Hepatic stellate cell (primary cell): Measurements from ENCODE around the gene PCOLCE2.

Experiments
- DNase-seq: peaks from one replicate; pipeline ENCODE4 v3.0.0; 2011; ENCODE audit warnings: low spot score

The PCOLCE2 gene

GRCh38 chr3:142808103-142808917 lies 80.6 kb downstream of the PCOLCE2 start:
- DNase-seq = no peak

DNA sequence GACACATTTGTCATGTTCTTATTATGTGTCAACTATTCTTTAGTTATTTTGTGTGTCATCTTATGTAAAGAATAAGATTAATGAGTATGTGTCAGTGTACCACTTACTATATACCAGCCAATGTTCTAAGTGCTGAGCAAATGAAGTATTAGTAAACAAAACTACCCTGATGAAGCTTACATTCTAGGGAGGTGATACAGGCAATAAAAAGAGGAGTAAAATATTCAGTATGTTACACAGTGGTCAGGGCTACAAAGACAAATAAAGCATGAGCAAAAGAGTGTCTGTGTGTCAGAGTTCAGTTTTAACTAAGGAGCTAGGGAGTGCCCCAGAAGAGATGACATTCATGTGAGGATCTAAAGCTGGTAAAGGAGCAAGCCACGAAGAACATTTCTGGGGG lies 86.0 kb downstream of the PCOLCE2 start:
- DNase-seq = no peak

- DNase-seq = no peak
Observed at GRCh38 chr3:142801746-142802145, 87.1 kb downstream of the PCOLCE2 start.

GRCh38 chr3:142796823-142797222 lies 92.1 kb downstream of the PCOLCE2 start:
- no peak for DNase-seq

GRCh38 chr3:142795332-142795731 lies 93.6 kb downstream of the PCOLCE2 start:
- DNase-seq = no peak

DNA sequence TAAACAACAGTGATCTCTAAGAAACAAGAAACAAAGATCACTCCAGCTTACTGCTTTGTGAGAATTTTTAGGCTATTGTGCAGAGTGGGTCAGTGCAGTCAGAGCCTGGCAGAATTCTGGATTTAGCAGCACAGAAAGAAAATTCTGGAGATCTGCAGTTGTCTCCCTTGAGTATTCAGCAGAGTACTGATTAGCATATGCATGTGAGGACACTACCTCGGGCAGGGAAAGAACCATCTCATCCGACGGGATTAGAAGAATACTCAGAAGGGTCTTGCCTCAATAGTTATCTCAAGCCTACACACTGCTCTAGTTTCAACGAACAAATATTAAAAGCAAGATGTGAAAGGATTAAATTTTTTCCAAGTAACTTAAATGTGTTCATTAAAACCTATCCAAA lies 94.4 kb downstream of the PCOLCE2 start:
- no peak for DNase-seq

- no peak for DNase-seq
Observed at GRCh38 chr3:142787719-142788118, 101.2 kb downstream of the PCOLCE2 start.

DNA sequence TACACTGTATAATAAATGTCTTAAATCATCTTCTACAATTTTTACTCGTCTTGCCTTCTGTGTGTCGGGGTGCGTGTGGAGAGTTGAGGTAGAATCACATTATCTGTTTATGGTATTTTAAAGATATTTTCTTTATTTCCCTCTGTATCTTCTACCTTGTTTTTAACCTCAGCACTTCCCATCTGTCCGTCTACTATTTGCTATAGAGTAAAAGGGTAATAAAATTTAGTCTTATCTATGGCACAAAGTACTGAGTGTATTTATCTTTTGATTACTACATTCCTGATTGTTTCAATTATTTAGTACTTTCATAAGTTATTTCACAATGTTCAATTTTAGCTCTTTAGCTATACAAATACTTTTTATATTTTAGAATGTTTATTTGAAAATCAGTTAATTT lies 102.9 kb downstream of the PCOLCE2 start:
- DNase-seq = no peak

DNA sequence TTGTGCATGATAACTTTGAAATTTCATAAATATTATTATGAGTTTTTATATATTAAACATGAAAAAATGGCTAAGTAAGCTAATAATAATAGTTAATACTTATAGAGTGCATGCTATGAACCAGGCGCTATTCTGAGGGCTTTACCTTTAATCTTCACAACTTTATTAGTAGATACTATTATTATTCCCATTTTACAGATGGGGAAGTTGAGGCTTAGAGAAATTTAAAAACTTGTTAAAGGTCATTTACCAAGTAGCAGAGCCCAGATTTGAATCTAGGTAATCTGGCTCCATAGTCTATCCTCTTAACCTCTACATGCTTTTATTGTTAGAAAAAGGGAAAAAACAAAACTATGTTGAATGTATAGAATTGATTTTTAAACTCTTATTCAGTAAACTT lies 104.7 kb downstream of the PCOLCE2 start:
- DNase-seq = no peak

- no peak for DNase-seq
Observed at GRCh38 chr3:142782616-142783015, 106.3 kb downstream of the PCOLCE2 start.

DNA sequence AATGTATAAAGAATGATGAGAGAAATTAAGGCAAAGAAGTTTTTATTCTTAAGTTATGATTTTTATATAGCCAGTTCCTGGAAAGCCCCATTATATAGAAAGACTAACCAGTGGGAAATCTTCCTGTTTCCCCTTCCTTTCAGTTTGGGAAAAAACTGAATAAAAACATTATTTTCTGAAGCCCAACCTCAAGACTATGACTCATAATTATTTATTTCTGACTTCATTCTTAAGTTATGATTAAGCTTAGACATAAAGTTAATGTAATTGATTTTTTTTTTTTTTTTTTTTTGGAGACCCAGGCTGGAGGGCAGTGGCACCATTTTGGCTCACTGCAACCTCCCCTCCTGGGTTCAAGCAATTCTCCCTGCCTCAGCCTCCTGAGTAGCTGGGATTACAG lies 109.3 kb downstream of the PCOLCE2 start:
- DNase-seq = peak; percentile 4

- no peak for DNase-seq
Observed at GRCh38 chr3:142778541-142778940, 110.3 kb downstream of the PCOLCE2 start.

DNA sequence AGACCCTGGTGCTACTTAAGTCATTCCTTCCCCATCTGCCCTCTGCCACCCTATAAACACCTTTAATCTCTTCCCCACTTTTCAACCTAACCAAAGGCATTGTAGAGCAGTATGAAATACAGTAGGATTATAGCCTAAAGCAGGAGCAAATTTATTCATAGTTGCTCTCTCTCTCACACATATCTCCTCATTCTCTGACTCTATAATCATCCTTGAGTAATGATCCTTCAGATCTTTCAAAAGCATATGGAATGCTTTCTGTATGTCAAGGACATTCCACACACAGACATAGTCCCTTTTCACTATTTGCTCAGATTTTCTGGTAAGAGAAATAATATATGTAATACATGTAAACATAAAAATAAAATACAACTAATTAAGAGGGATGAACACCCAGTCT lies 111.0 kb downstream of the PCOLCE2 start:
- DNase-seq = no peak

- no peak for DNase-seq
Observed at GRCh38 chr3:142768338-142768737, 120.5 kb downstream of the PCOLCE2 start.
